GM12892 (cell line): ENCODE results near the gene MBNL1.
"Not testable (repeated sequence)": the region's sequence is repeated elsewhere in the genome, so short reads cannot be mapped to it uniquely, and the experiment has no call there.

Source experiments
- DNase-seq: peaks from one replicate; pipeline ENCODE4 v3.0.0; 2011; ENCODE audit not compliant: insufficient read length
- FAIRE-seq: peaks from 2 replicates; lab custom pipeline; 2011; peaks lifted over from hg19 to GRCh38; lab: Jason Lieb, UNC
- POLR2A ChIP-seq: IDR thresholded peaks from 2 replicates; pipeline ENCODE4 v1.6.1; 2011; ENCODE audit warnings: low read depth, low read length, control low read depth
- POLR2AphosphoS5 ChIP-seq: IDR thresholded peaks from 2 replicates; pipeline ENCODE4 v1.6.1; 2011; ENCODE audit warnings: low read depth, low read length, control low read depth
- TAF1 ChIP-seq: IDR thresholded peaks from 2 replicates; pipeline ENCODE4 v1.6.1; 2011; ENCODE audit warnings: low read depth, mild to moderate bottlenecking, control low read depth, low read length, borderline replicate concordance

Gene MBNL1

GRCh38 chr3:152405915-152406802 is 137.4 kb downstream of the MBNL1 start:
- no peak for DNase-seq

GRCh38 chr3:152413240-152413639 is 144.5 kb downstream of the MBNL1 start:
- TF ChIP-seq TAF1, result no peak
- TF ChIP-seq POLR2A, result no peak
- TF ChIP-seq POLR2AphosphoS5, result no peak
- DNase-seq, result no peak
- no peak for FAIRE-seq

More at GRCh38 chr3:152405915-152406802, 137.4 kb downstream of the MBNL1 start:
- TF ChIP-seq POLR2A (no peak), POLR2AphosphoS5 (no peak), TAF1 (no peak)
- FAIRE-seq, result peak; percentile 87

- FAIRE-seq (no peak), DNase-seq (no peak)
- no peak for TF ChIP-seq POLR2AphosphoS5
- TF ChIP-seq TAF1, result no peak
- TF ChIP-seq POLR2A, result no peak
These were observed 148.3 kb downstream of the MBNL1 start for GRCh38 chr3:152416808-152417580.

GRCh38 chr3:152419748-152420147 is 151.0 kb downstream of the MBNL1 start:
- TF ChIP-seq TAF1 (no peak), POLR2AphosphoS5 (no peak), POLR2A (no peak)
- no peak for DNase-seq
- FAIRE-seq, result no peak

GRCh38 chr3:152421162-152421561 is 152.4 kb downstream of the MBNL1 start:
- DNase-seq, result no peak
- TF ChIP-seq TAF1 (no peak), POLR2A (no peak), POLR2AphosphoS5 (no peak)
- no peak for FAIRE-seq

GRCh38 chr3:152426393-152426792 is 157.7 kb downstream of the MBNL1 start:
- FAIRE-seq (no peak), DNase-seq (no peak)
- no peak for TF ChIP-seq POLR2AphosphoS5
- TF ChIP-seq POLR2A, result no peak
- TF ChIP-seq TAF1, result no peak

- TF ChIP-seq POLR2AphosphoS5, result no peak
- no peak for TF ChIP-seq TAF1
- no peak for TF ChIP-seq POLR2A
- DNase-seq (no peak), FAIRE-seq (no peak)
These were observed 159.8 kb downstream of the MBNL1 start for GRCh38 chr3:152428577-152428976.

GRCh38 chr3:152430223-152431002 is 161.7 kb downstream of the MBNL1 start:
- FAIRE-seq (no peak), DNase-seq (no peak)
- TF ChIP-seq POLR2A (no peak), TAF1 (no peak), POLR2AphosphoS5 (no peak)

GRCh38 chr3:152434142-152434541 is 165.4 kb downstream of the MBNL1 start:
- DNase-seq (no peak), FAIRE-seq (no peak)
- no peak for TF ChIP-seq TAF1
- no peak for TF ChIP-seq POLR2AphosphoS5
- TF ChIP-seq POLR2A, result no peak

- DNase-seq, FAIRE-seq: not testable (repeated sequence)
These were observed 166.5 kb downstream of the MBNL1 start for GRCh38 chr3:152435210-152435609.
